DND-41 (cell line): ENCODE measurements around the gene DEPDC1.

Source experiments
- ATAC-seq: fragments of 200-7000 bp; cut with Tn5 transposase; 3 replicates; pipeline ENCODE4 v1.9.1; 2021; ENCODE audit warnings: low read depth; ENCODE audit not compliant: insufficient read depth
- DNase-seq: peaks from one replicate; pipeline ENCODE4 v3.0.0-alpha.2; 2020
- H2AFZ ChIP-seq: 2 replicates; pipeline ENCODE4 v1.6.0; 2012; ENCODE audit warnings: low read depth, low read length
- H3K27ac ChIP-seq: 2 replicates; pipeline ENCODE4 v1.5.1; 2012; ENCODE audit warnings: low read length, inconsistent platforms
- H3K27me3 ChIP-seq: fragments of 200-600 bp; sonication (generic); 2 replicates; pipeline ENCODE4 v1.6.0; 2012; ENCODE audit warnings: low read length, mild to moderate bottlenecking, inconsistent platforms; ENCODE audit not compliant: insufficient read depth, poor library complexity
- H3K36me3 ChIP-seq: 2 replicates; pipeline ENCODE4 v1.5.1; 2012; ENCODE audit warnings: low read length, inconsistent platforms; ENCODE audit not compliant: insufficient read depth
- H3K4me1 ChIP-seq: 2 replicates; pipeline ENCODE4 v1.5.1; 2012; ENCODE audit warnings: mild to moderate bottlenecking, low read length; ENCODE audit not compliant: insufficient read depth
- H3K4me2 ChIP-seq: 2 replicates; pipeline ENCODE4 v1.6.0; 2012; ENCODE audit warnings: mild to moderate bottlenecking, moderate library complexity, low read length, inconsistent platforms; ENCODE audit not compliant: insufficient read depth
- H3K4me3 ChIP-seq, 2 experiments: fragments of 200-600 bp in 1 of 2; shearing (Covaris generic) in 1 of 2; 2 replicates each; pipeline ENCODE4 v1.5.1; 2012 to 2016; ENCODE audit warnings: inconsistent platforms in 2 of 2, low read length in 2 of 2, mild to moderate bottlenecking in 2 of 2, low read depth in 1 of 2, moderate library complexity in 1 of 2
- H3K79me2 ChIP-seq: 2 replicates; pipeline ENCODE4 v1.6.0; 2012; ENCODE audit warnings: low read length, inconsistent platforms; ENCODE audit not compliant: insufficient read depth
- H3K9ac ChIP-seq: 2 replicates; pipeline ENCODE4 v1.6.0; 2012; ENCODE audit warnings: low read depth, mild to moderate bottlenecking, inconsistent platforms, low read length, moderate library complexity
- H3K9me3 ChIP-seq: 2 replicates; pipeline ENCODE4 v1.5.1; 2012; ENCODE audit warnings: low read length, moderate library complexity, mild to moderate bottlenecking, inconsistent platforms; ENCODE audit not compliant: insufficient read depth, severe bottlenecking
- H4K20me1 ChIP-seq: 2 replicates; pipeline ENCODE4 v1.6.0; 2012; ENCODE audit warnings: low read length; ENCODE audit not compliant: insufficient read depth
- EZH2 ChIP-seq: IDR thresholded peaks from 3 replicates; pipeline ENCODE4 v1.6.1; 2012; ENCODE audit warnings: borderline replicate concordance, low read depth, mild to moderate bottlenecking, moderate library complexity, low read length, inconsistent platforms; ENCODE audit not compliant: severe bottlenecking
- TF ChIP-seq, protein P1 (sequence below): IDR thresholded peaks from 2 replicates; pipeline ENCODE4 v1.5.1; 2012; ENCODE audit warnings: borderline replicate concordance, low read length, moderate library complexity, mild to moderate bottlenecking; ENCODE audit not compliant: poor library complexity, severe bottlenecking; ENCODE audit errors: extremely low read depth

DEPDC1 gene

DNA sequence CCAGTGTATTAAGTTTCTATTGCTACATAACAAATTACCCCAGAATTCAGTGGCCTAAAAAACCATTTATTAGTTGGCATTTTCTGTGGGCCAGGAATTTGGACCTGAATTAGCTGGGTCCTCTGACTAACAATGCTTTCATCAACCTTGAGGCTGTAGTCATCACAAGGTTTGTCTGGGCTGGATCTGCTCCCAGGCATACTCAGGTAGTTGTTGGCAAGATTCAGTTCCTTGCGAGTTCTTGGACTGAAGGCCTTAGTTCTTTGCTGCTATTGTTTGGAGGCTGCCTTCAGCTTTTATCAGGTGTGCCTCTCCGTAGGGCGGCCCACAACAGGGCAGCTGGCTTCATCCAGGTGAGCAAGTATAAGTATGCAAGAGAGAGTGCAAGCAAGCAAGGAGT, 31.4 kb upstream of the DEPDC1 start:
- DNase-seq, result no peak
- Histone ChIP-seq H3K4me2 (no peak overlapping the region), H3K9ac (no peak overlapping the region), H3K27me3 (no peaks in the 10 kb centered on the region), H3K79me2 (no peaks in the 10 kb centered on the region), H2AFZ (no peak overlapping the region), H3K9me3 (no peaks in the 10 kb centered on the region), H3K4me1 (no peaks in the 10 kb centered on the region), H3K4me3 (no peak overlapping the region), H3K36me3 (no peaks in the 10 kb centered on the region), H4K20me1 (no peaks in the 10 kb centered on the region), H3K27ac (no peak overlapping the region)
- no peak for ATAC-seq
- no peak for TF ChIP-seq EZH2
- TF ChIP-seq, protein P1, sequence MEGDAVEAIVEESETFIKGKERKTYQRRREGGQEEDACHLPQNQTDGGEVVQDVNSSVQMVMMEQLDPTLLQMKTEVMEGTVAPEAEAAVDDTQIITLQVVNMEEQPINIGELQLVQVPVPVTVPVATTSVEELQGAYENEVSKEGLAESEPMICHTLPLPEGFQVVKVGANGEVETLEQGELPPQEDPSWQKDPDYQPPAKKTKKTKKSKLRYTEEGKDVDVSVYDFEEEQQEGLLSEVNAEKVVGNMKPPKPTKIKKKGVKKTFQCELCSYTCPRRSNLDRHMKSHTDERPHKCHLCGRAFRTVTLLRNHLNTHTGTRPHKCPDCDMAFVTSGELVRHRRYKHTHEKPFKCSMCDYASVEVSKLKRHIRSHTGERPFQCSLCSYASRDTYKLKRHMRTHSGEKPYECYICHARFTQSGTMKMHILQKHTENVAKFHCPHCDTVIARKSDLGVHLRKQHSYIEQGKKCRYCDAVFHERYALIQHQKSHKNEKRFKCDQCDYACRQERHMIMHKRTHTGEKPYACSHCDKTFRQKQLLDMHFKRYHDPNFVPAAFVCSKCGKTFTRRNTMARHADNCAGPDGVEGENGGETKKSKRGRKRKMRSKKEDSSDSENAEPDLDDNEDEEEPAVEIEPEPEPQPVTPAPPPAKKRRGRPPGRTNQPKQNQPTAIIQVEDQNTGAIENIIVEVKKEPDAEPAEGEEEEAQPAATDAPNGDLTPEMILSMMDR, result no peak

DNA sequence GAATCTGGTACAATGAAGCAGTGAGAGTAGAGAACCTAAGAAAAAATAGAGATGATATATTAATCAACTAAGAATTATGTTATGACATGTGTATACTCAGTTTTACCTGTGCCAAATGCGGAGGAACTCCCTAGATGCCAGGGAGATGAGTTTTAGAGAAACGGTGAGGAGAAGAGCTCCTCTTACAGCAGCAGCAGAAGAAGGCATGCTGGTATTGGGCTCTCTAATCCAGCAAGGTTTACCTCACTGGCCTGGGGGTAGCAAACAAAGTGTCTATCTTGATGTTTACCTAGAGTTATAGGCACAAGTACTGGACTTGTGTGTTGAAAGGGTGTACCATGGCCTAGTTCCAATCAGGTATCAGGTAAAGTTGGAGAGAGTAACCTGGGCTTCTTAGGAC, 28.9 kb upstream of the DEPDC1 start:
- Histone ChIP-seq H2AFZ (no peak overlapping the region), H4K20me1 (no peaks in the 10 kb centered on the region), H3K9ac (no peak overlapping the region), H3K9me3 (no peaks in the 10 kb centered on the region), H3K79me2 (no peaks in the 10 kb centered on the region), H3K4me3 (no peak overlapping the region), H3K4me1 (no peaks in the 10 kb centered on the region), H3K4me2 (no peak overlapping the region), H3K27ac (no peak overlapping the region), H3K36me3 (no peaks in the 10 kb centered on the region), H3K27me3 (no peaks in the 10 kb centered on the region)
- TF ChIP-seq EZH2, result no peak
- TF ChIP-seq, protein P1, result no peak
- ATAC-seq (no peak), DNase-seq (no peak)

DNA sequence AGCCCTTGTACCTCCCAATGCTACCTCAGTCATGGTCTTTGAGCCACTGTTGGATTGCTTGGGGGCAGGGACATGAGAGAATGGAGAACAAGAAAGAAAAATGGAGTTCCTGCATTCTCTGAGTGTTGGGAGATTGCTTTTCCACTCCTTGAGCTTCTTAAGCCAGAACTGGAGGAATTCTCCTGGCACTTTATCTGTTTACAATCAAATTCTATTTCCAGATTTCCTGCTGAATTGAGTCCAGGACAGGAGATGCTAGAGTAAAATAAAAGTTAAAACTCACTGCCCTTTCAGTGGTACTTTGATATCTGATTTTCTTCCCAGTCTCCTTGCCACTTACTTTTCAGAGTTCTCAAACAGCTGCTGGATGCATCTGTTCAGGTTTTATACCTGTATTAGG, 24.4 kb upstream of the DEPDC1 start:
- H2AFZ ChIP-seq, result no peak overlapping the region

More for the DNA sequence above, 24.4 kb upstream of the DEPDC1 start:
- H3K4me3 ChIP-seq, result no peak overlapping the region
- no peaks in the 10 kb centered on the region for H4K20me1 ChIP-seq
- H3K4me2 ChIP-seq, result no peak overlapping the region
- H3K9me3 ChIP-seq, result no peaks in the 10 kb centered on the region
- H3K27ac ChIP-seq, result no peak overlapping the region
- no peaks in the 10 kb centered on the region for H3K27me3 ChIP-seq
- no peak overlapping the region for H3K9ac ChIP-seq
- no peaks in the 10 kb centered on the region for H3K36me3 ChIP-seq
- no peaks in the 10 kb centered on the region for H3K79me2 ChIP-seq
- TF ChIP-seq, protein P1, result no peak
- no peak for TF ChIP-seq EZH2
- DNase-seq (no peak), ATAC-seq (no peak)
- no peaks in the 10 kb centered on the region for H3K4me1 ChIP-seq
